IMR-90 (cell line): Measurements from ENCODE around the gene MAGI1. TPM values are rescaled to one million over a fixed set of nuclear protein-coding genes. Genes with fewer than 3 reads are reported as not detected.

Experiments
- ATAC-seq: fragments of 200-7000 bp; cut with Tn5 transposase; 2 replicates; pipeline ENCODE4 v1.9.1; 2020; ENCODE audit warnings: low read depth, mild to moderate bottlenecking, moderate library complexity
- BruUV-seq: library from RNA; stranded (reverse); fragments of 400-500 nt; replicated peaks from 2 replicates; lab custom pipeline; 2021; lab: Mats Ljungman, UMichigan
- CTCF ChIA-PET: fragments of 300-600 bp; formaldehyde crosslinking; extraction: SDS; loops from one replicate; lab custom pipeline; 2021; ENCODE audit warnings: antibody characterized with exemption; lab: Yijun Ruan, JAX
- POLR2A ChIA-PET: fragments of 300-600 bp; sonication (Branson Sonifier 250); formaldehyde crosslinking; loops from one replicate; lab custom pipeline; 2022; ENCODE audit warnings: antibody characterized with exemption; ENCODE audit not compliant: unreplicated experiment; lab: Charles Lee
- DNase-seq: peaks from one replicate; pipeline ENCODE4 v3.0.0; 2013
- H2AFZ ChIP-seq: replicated peaks from 2 replicates; pipeline ENCODE3; 2013; ENCODE audit warnings: low read length, mild to moderate bottlenecking; ENCODE audit not compliant: poor library complexity
- H2AK5ac ChIP-seq: 2 replicates; pipeline ENCODE4 v1.6.1; 2013; ENCODE audit warnings: low read depth, low read length, inconsistent platforms
- H2AK9ac ChIP-seq: replicated peaks from 2 replicates; pipeline ENCODE3; 2013; ENCODE audit warnings: mild to moderate bottlenecking, low read depth, low read length, moderate library complexity; ENCODE audit not compliant: poor library complexity
- H2BK120ac ChIP-seq: 2 replicates; pipeline ENCODE4 v1.6.1; 2013; ENCODE audit warnings: low read depth, low read length, inconsistent platforms
- H2BK15ac ChIP-seq: 3 replicates; pipeline ENCODE4 v1.6.1; 2013; ENCODE audit warnings: low read depth, low read length, inconsistent platforms
- H2BK20ac ChIP-seq: 2 replicates; pipeline ENCODE4 v1.6.1; 2013; ENCODE audit warnings: low read depth, mild to moderate bottlenecking, inconsistent platforms, low read length, moderate library complexity
- H2BK5ac ChIP-seq: 2 replicates; pipeline ENCODE4 v1.6.1; 2013; ENCODE audit warnings: mild to moderate bottlenecking, low read depth, low read length, inconsistent platforms; ENCODE audit not compliant: poor library complexity, severe bottlenecking
- H3K14ac ChIP-seq: replicated peaks from 2 replicates; pipeline ENCODE4 v1.6.1; 2013; ENCODE audit warnings: low read depth, low read length, inconsistent platforms
- H3K18ac ChIP-seq: 2 replicates; pipeline ENCODE4 v1.6.1; 2013; ENCODE audit warnings: low read depth, low read length, control low read depth
- H3K23ac ChIP-seq: 2 replicates; pipeline ENCODE4 v1.6.1; 2013; ENCODE audit warnings: low read depth, low read length, inconsistent platforms
- H3K27ac ChIP-seq: 2 replicates; pipeline ENCODE4 v1.5.1; 2013; ENCODE audit warnings: mild to moderate bottlenecking, control low read depth, low read length; ENCODE audit not compliant: insufficient read depth
- H3K27me3 ChIP-seq: 2 replicates; pipeline ENCODE4 v1.6.1; 2013; ENCODE audit warnings: low read length; ENCODE audit not compliant: control insufficient read depth, insufficient read depth
- H3K36me3 ChIP-seq: 2 replicates; pipeline ENCODE4 v1.6.1; 2013; ENCODE audit warnings: low read length, mixed read lengths; ENCODE audit not compliant: control insufficient read depth, insufficient read depth
- H3K4ac ChIP-seq: 2 replicates; pipeline ENCODE4 v1.6.1; 2013; ENCODE audit warnings: low read depth, low read length, inconsistent platforms
- H3K4me1 ChIP-seq: 2 replicates; pipeline ENCODE4 v1.6.1; 2013; ENCODE audit warnings: low read length, mixed read lengths; ENCODE audit not compliant: control insufficient read depth, insufficient read depth
- H3K4me2 ChIP-seq: 2 replicates; pipeline ENCODE4 v1.6.1; 2013; ENCODE audit warnings: low read depth, mild to moderate bottlenecking, control low read depth, low read length, moderate library complexity
- H3K4me3 ChIP-seq: 2 replicates; pipeline ENCODE4 v1.5.1; 2013; ENCODE audit warnings: low read depth, mild to moderate bottlenecking, control low read depth, low read length, moderate library complexity; ENCODE audit not compliant: insufficient read depth
- H3K56ac ChIP-seq: 2 replicates; pipeline ENCODE4 v1.6.1; 2013; ENCODE audit warnings: low read length, inconsistent platforms; ENCODE audit not compliant: insufficient read depth; ENCODE audit errors: extremely low read depth
- H3K79me1 ChIP-seq, 2 experiments: 2 replicates each; pipeline ENCODE4 v1.6.1; 2013; ENCODE audit warnings: low read length in 2 of 2, inconsistent platforms in 1 of 2, low read depth in 1 of 2
- H3K9ac ChIP-seq: 2 replicates; pipeline ENCODE4 v1.6.1; 2013; ENCODE audit warnings: low read depth, low read length, control low read depth
- H3K9me1 ChIP-seq: 2 replicates; pipeline ENCODE4 v1.6.1; 2013; ENCODE audit warnings: low read length, inconsistent platforms; ENCODE audit not compliant: insufficient read depth
- H3K9me3 ChIP-seq: 2 replicates; pipeline ENCODE4 v1.6.1; 2013; ENCODE audit warnings: low read length; ENCODE audit not compliant: control insufficient read depth, insufficient read depth
- H4K20me1 ChIP-seq: 2 replicates; pipeline ENCODE4 v1.6.1; 2013; ENCODE audit warnings: low read length, inconsistent platforms; ENCODE audit not compliant: insufficient read depth
- H4K5ac ChIP-seq: 2 replicates; pipeline ENCODE4 v1.6.1; 2013; ENCODE audit warnings: mild to moderate bottlenecking, low read depth, low read length, control low read depth
- H4K8ac ChIP-seq, 2 experiments: 2 replicates each; pipeline ENCODE4 v1.6.1; 2013; ENCODE audit warnings: low read depth in 2 of 2, low read length in 2 of 2, control low read depth in 1 of 2, inconsistent platforms in 1 of 2
- H4K91ac ChIP-seq: 2 replicates; pipeline ENCODE4 v1.6.1; 2013; ENCODE audit warnings: low read depth, low read length, inconsistent platforms; ENCODE audit not compliant: insufficient read depth
- CTCF ChIP-seq: conservative IDR thresholded peaks from 2 replicates; pipeline ENCODE4 v1.5.1; 2012; ENCODE audit warnings: mild to moderate bottlenecking, low read depth, low read length, improper control_type of control experiment
- NFE2L2 ChIP-seq: fragments of 150-350 bp; IDR thresholded peaks from 2 replicates; pipeline ENCODE4 v1.6.1; 2016; ENCODE audit warnings: low read depth, mild to moderate bottlenecking, low read length
- WGBS, 2 experiments: methylation state at CpG; one replicate each; pipeline versions ENCODE4 v1.1.5 to v1.1.7; 2013; ENCODE audit warnings: missing lambda C conversion rate in 2 of 2; ENCODE audit not compliant: insufficient read length in 1 of 2; ENCODE audit errors: extremely low coverage in 2 of 2; 5-methylcytosine and 5-hydroxymethylcytosine counted together
- dilution Hi-C: fragments of 300-500 bp; cut with HindIII; formaldehyde crosslinking; loops from one replicate; pipeline ENCODE4 v1.14.3; 2018; ENCODE audit warnings: low sequenced_read_pairs; ENCODE audit not compliant: unreplicated experiment
- in situ Hi-C: fragments of 300-500 bp; cut with MboI; formaldehyde crosslinking; loops from 3 replicates; pipeline ENCODE4 v1.14.3; 2019; ENCODE audit warnings: low sequenced_read_pairs, inconsistent platforms, mixed read lengths
- intact Hi-C: fragments of 100-400 bp; cut with micrococcal nuclease; formaldehyde crosslinking; loops from 2 replicates; pipeline ENCODE4 v1.10.0; 2022
- polyA plus RNA-seq, 3 experiments: library from polyadenylated mRNA; depleted of rRNA; stranded (reverse); fragments of >200 nt; gene quantifications; 2 replicates each; pipeline ENCODE4 v1.2.3, GENCODE V29; 2012; ENCODE audit warnings: low replicate concordance in 1 of 3
- total RNA-seq: library from RNA; depleted of rRNA; stranded (reverse); fragments of >200 nt; gene quantifications from 2 replicates; pipeline ENCODE4 v1.2.3, GENCODE V29; 2012

MAGI1 gene
- total and polyA plus RNA-seq, 2 of the 4 experiments (the other 2 are of a cell fraction), result 14.5 to 24.2 TPM

GRCh38 chr3:65796676-65797075, 242.0 kb downstream of the MAGI1 start:
- H3K14ac ChIP-seq, result no peak overlapping the region
- peaks cover 4% of the 10 kb centered on the region for H3K4me1 ChIP-seq
- TF ChIP-seq CTCF (no peak), NFE2L2 (no peak)
- peaks cover 6% of the 10 kb centered on the region; the same call in 1 of the 2 replicates for H4K20me1 ChIP-seq
- no peak overlapping the region for H2BK5ac ChIP-seq
- H2AK5ac ChIP-seq, result no peak overlapping the region
- no peak overlapping the region for H2BK120ac ChIP-seq
- H3K9ac ChIP-seq, result no peak overlapping the region
- H3K36me3 ChIP-seq, result no peaks in the 10 kb centered on the region
- no peak overlapping the region for H3K23ac ChIP-seq
- H2BK15ac ChIP-seq, result no peak overlapping the region
- no peak overlapping the region for H4K91ac ChIP-seq
- intact Hi-C loops (no loop called here), dilution Hi-C loops (no loop called here), in situ Hi-C loops (no loop called here)
- no peak for ATAC-seq
- H3K4ac ChIP-seq, result no peak overlapping the region
- no peak overlapping the region for H4K8ac ChIP-seq
- WGBS, 2 experiments, result no CpG with 5 or more reads among the region's 4 CpGs
- no peak overlapping the region for H2BK20ac ChIP-seq
- no peak overlapping the region for H3K18ac ChIP-seq
- no peak overlapping the region for H2AFZ ChIP-seq
- H3K79me1 ChIP-seq, result peaks cover 18 to 36% of the 10 kb centered on the region in 2 experiments
- DNase-seq, result no peak
- H4K5ac ChIP-seq, result no peak overlapping the region
- no peak overlapping the region for H3K4me2 ChIP-seq
- no peak overlapping the region for H2AK9ac ChIP-seq
- no peak overlapping the region for H3K4me3 ChIP-seq
- no peak overlapping the region for H3K56ac ChIP-seq
- CTCF ChIA-PET, result interaction anchor here (0.7 kb wide), 1 partner anchor 61 kb away, joined by 4 read pairs; no protein-coding TSS in a partner anchor
- H3K27ac ChIP-seq, result no peak overlapping the region
- H3K9me1 ChIP-seq, result peaks cover 10% of the 10 kb centered on the region
- no peaks in the 10 kb centered on the region for H3K9me3 ChIP-seq
- H3K27me3 ChIP-seq, result no peaks in the 10 kb centered on the region
- POLR2A ChIA-PET, result no interaction called here
- BruUV-seq, result no TSS peak
